Non-pigmented ciliary epithelial cell (primary cell): ENCODE measurements around the gene DLK2.
"Not testable (repeated sequence)": the region's sequence is repeated elsewhere in the genome, so short reads cannot be mapped to it uniquely, and the experiment has no call there.

Experiments
- DNase-seq: peaks from one replicate; pipeline ENCODE4 v3.0.0-alpha.2; 2010; ENCODE audit warnings: low read depth

DLK2 gene

DNA sequence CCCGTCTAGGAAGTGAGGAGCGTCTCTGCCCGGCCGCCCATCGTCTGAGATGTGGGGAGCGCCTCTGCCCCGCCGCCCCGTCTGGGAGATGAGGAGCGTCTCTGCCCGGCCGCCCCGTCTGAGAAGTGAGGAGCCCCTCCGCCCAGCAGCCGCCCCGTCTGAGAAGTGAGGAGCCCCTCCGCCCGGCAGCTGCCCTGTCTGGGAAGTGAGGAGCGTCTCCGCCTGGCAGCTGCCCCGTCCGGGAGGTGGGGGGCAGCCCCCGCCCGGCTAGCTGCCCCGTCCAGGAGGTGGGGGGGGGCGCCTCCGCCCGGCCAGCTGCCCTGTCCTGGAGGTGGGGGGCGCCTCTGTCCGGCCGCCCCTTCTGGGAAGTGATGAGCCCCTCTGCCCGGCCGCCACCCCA, 30.3 kb downstream of the DLK2 start:
- DNase-seq, result not testable (repeated sequence)

DNA sequence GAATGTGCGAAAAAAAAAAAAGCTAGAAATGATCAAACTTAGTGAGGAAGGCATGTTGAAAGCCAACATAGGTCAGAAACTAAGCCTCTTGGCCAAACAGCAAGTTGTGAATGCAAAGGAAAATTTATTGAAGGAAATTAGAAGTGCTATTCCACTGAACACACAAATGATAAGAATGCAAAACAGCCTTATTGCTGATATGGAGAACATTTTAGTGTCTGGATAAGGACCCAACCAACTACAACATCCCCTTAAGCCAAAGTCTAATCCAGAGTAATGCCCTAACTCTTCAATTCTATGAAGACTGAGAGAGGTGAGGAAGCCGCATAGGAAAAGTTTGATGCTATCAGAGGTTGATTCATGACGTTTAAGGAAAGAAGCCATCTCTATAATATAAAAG, 33.5 kb downstream of the DLK2 start:
- DNase-seq, result no peak

DNA sequence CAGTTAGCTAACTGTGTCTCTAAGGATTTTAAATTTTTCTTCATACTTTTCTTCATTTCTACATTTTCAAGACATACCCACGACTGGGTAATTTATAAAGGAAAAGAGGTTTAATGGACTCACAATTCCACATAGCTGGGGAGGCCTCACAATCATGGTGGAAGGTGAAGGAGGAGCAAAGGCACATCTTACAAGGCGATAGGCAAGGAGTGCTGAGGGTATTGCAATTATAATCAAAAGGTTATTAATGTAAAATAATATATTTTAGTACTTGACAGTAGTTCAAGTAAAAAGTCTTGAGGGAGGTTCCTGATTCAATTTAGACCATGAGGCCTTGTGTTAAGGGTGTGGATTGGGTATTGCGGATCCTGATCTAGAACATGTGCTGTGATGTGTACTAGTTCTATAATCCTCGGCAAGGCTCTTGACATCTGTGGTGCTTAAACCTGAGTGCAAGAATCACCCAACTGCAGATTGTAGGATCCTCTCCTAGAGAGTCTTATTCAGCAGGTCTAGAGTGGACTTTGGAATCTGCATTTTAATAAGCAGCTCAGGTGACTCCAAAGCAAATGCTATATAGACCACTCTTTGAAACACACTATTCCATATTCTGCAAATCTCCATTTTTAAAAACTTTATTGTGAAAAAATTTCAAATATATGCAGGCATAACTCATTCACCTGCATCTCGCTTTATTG, 35.2 kb downstream of the DLK2 start:
- DNase-seq, result no peak

DNA sequence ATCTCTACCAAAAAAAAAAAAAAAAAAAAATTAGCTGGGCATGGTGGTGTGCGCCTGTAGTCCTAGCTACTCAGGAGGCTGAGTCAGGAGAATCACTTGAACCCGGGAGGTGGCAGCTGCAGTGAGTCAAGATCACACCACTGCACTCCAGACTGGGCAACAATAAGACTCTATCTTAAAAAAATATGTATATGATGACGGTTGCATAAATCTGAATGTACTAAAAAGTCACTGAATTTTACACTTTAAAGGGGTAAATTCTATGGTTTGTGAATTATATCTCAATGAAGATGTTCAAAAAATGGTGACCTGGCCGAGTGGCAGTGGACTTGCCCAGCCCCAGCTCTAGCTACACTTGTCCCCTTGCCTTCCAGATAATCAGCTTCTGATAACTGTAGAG, 38.4 kb downstream of the DLK2 start:
- no peak for DNase-seq

DNA sequence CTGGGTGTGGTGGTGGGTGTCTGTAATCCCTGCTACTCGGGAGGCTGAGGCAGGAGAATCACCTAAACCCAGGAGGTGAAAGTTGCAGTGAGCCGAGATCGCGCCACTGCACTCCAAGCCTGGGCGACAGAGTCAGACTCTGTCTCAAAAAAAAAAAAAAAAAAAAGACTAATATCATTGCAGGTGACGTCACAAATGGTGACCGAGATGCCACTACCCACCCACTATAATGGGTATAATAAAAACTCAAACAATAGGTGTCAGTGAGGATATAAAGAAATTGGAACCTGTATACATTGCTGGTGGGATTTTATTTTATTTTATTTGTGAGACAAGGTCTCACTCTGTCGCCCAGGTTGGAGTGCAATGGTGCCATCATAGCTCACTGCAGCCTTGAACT, 40.1 kb downstream of the DLK2 start:
- not testable (repeated sequence) for DNase-seq

DNA sequence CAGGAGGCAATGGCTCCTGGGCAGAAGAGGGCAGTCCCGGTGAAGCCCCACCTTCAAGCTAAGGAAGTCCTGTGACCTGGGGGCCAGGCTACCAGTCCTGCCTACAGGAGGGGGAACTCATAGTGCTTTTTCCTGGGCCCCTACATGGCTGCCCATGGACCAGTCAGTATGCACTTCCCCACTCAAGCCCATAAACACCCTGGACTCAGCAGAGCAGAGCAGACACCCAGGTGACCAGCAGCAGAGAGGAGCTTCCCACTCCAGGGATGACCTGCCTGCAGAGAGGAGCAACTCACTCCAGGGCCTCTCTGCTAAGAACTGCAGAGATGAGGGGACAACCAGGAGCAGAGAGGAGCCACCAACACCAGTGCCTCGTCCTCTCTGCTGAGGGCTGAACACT, 42.3 kb downstream of the DLK2 start:
- DNase-seq, result no peak

DNA sequence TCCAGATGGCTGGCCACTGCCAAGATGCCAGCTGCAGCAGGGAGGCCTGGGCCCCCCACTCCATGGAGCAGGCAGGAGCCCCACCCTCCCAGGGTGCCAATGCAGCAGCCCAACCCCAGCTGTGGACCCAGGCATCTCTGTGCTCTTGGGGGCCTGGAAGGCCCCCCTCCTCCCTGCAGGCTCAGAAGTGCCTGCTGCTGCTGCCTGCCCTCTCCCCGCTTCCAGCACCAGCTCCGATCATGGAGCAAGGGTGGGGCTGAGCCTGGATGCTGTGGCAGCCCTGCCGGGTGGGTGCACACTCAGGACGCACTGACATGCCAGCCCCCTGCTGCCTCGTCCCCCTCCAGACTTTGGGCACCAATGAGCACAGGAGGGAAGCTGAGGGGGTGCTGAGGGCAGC, 42.8 kb downstream of the DLK2 start:
- no peak for DNase-seq

DNA sequence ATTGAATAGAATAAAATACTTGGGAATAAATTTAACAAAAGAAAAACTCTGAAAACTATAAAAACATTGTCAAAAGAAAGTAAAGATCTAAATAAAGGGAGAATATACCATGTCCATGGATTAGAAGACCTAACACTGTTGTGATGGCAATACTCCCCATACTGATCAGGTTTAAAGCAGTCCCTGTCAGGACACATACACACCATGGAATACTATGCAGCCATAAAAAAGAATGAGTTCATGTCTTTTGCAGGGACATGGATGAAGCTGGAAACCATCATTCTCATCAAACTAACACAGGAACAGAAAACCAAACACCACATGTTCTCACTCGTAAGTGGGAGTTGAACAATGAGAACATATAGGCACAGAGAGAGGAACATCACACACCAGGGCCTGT, 44.6 kb downstream of the DLK2 start:
- DNase-seq, result not testable (repeated sequence)

DNA sequence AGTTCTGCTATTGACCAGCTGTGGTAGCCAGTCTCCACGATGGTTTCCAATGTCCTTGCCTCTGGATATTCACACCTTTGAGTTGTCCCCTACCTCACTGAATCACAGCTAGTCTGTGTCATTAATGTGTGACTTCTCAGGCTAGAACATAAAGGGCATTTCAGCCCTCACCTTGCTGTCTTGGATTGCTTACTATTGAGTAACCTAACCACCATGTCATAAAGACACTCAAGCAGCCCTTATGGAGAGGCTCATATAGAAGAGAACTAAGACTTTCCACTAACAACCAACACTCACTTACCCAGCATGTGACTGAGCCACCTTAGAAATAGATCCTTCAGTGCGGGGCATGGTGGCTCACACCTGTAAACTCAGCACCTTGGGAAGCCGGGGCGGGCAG, 47.1 kb downstream of the DLK2 start:
- no peak for DNase-seq

DNA sequence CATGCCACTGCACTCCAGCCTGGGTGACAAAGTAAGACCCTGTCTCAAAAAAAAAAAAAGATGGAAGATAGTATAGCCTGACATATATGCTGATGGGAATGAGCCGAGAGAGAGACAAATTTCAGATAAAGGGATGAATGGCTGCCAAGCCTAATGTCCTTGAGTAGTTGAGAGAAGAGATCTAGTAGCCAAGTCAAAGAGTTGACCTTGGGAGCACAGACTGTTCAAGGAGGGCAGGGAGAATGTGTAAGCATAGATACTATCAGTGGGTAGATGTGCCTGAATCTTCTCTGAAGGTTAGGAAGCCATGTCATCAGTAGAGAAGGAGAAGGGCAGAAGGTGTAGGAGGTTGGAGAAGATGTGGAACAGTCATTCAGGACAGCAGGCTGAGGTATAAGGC, 48.1 kb downstream of the DLK2 start:
- DNase-seq, result no peak

DNA sequence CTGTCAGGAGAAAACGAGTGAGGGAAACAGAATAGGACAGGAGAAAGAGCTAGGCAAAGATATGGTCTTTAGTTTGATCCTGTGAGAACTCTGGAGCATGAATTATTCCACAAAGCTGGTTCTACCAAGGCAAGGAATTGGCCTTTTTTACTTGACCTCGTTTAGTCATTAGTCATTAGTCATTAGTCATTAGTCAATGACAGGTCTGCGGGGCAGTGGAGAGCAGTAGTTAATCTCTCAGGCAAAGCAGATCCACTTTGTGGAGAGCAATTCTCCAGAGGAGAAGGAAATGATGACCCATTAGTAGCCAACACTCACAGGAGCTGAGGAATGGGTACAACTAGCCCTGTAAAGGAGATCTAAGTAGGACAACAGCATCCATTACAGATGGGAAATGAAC, 50.0 kb downstream of the DLK2 start:
- no peak for DNase-seq

DNA sequence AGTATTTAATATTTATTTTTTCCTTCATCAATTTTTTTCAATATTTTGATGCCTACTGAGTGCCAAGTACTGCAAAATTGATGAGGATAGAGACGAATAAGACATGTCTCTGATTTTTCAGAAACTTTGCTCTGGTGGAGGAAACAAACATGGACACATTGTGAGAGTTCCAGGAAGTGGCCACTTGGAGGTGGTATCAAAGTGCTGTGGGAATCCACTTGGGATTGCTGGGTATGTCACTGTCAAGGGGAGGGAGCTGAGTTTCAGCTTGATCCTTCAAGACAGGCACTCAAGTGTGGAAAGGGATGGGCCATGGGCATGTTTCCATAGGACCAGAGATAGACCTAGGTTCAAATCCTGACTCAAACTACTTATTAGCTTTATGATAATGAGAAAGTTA, 52.5 kb downstream of the DLK2 start:
- no peak for DNase-seq

DNA sequence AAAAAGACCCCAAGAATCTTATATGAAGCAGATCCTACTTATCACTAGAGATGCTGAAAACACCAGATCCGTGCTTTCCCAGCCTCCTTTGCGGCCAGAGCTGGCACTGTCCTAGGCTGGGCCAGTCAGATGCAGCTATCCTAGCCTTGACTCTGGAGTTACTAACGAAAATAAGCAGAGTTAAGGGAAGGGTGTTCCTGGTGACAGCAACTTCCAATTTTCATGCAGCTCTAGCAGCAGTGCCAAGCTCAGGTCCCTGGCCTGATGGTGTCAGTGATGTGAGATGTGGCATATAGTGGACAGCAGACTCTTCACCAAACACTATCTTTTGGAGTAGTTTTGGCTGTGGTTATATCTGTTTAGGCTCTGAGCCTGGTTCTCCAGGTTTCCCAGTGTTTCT, 53.6 kb downstream of the DLK2 start:
- no peak for DNase-seq
